ENCODE measurements around the gene ZNF563.

ZNF563 gene

DNA sequence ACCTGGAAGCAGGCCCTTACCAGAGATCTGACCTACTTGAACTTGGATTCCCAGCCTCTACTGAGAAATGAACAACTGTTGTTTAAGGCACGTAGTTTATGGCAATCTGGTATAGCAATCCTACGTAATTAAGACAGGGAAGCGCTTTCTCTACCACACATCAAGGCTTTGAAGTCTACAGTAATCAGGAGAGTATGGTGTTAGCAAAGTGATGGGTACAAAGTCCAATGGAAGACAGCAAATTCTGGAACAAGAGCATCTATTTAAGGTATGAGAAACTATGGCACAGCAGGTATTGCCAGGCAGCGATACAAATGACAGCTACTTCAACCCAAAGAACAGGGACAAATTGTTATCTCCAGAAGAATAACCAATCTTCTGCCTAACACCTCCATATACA is 3.1 kb downstream of the ZNF563 start:
- no peak for DNase-seq
- Histone ChIP-seq H3K79me2 (ENCODE audit: low read length) (no peaks in the 10 kb centered on the region), H3K9ac (ENCODE audit: low read length) (no peak overlapping the region), H3F3A (ENCODE audit: insufficient read depth, low read length) (no peaks in the 10 kb centered on the region), H3K36me3 (replicated peaks; ENCODE audit: insufficient read depth, low read length) (no peaks in the 10 kb centered on the region), H3K4me3 (ENCODE audit: low read length) (no peak overlapping the region), H3K9me3 (replicated peaks; ENCODE audit: insufficient read depth, low read length) (no peaks in the 10 kb centered on the region), H4K20me1 (ENCODE audit: insufficient read depth, low read length) (no peaks in the 10 kb centered on the region), H2AFZ (ENCODE audit: low read length) (no peak overlapping the region), H3K4me2 (ENCODE audit: low read depth, low read length) (no peak overlapping the region), H3K4me1 (ENCODE audit: low read length) (no peaks in the 10 kb centered on the region), H3K27me3 (replicated peaks; ENCODE audit: insufficient read depth, low read length) (no peaks in the 10 kb centered on the region), H3K9me2 (replicated peaks; ENCODE audit: insufficient read depth, low read length) (no peaks in the 10 kb centered on the region), H3K27ac (ENCODE audit: low read length) (no peak overlapping the region)
- TF ChIP-seq EZH2 (optimal IDR thresholded peaks at IDR 0.05; ENCODE audit: low read depth, low read length): no peak
- TF ChIP-seq, protein P1, sequence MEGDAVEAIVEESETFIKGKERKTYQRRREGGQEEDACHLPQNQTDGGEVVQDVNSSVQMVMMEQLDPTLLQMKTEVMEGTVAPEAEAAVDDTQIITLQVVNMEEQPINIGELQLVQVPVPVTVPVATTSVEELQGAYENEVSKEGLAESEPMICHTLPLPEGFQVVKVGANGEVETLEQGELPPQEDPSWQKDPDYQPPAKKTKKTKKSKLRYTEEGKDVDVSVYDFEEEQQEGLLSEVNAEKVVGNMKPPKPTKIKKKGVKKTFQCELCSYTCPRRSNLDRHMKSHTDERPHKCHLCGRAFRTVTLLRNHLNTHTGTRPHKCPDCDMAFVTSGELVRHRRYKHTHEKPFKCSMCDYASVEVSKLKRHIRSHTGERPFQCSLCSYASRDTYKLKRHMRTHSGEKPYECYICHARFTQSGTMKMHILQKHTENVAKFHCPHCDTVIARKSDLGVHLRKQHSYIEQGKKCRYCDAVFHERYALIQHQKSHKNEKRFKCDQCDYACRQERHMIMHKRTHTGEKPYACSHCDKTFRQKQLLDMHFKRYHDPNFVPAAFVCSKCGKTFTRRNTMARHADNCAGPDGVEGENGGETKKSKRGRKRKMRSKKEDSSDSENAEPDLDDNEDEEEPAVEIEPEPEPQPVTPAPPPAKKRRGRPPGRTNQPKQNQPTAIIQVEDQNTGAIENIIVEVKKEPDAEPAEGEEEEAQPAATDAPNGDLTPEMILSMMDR (IDR thresholded peaks at IDR 0.05; ENCODE audit: low read length): no peak
- no peak for TF ChIP-seq EZH2phosphoT487 (IDR thresholded peaks at IDR 0.05; ENCODE audit: low read length)

DNA sequence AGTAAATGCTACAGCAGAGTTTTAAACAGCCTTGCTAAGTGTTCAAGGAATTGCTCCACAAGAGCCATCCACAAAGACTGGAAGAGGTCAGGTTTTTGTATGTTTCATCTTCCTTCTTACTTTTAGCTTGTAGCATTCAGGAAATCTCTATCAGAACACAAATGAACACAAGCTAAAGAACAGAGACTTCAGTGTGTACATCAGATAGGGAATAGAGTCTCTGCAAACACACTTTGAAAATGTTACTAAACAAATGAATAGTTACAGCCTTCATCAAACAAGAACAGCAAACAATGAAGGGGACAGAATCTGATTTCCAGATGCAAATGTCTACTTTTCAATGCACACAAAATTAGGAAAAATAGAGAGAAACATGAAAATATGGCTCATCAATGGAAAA is 7.7 kb downstream of the ZNF563 start:
- H3K36me3 ChIP-seq (replicated peaks; ENCODE audit: insufficient read depth, low read length): no peaks in the 10 kb centered on the region
- no peaks in the 10 kb centered on the region for H3K9me3 ChIP-seq (replicated peaks; ENCODE audit: insufficient read depth, low read length)
- no peaks in the 10 kb centered on the region for H3K4me1 ChIP-seq (ENCODE audit: low read length)
- no peaks in the 10 kb centered on the region for H3K79me2 ChIP-seq (ENCODE audit: low read length)
- no peaks in the 10 kb centered on the region for H3K9me2 ChIP-seq (replicated peaks; ENCODE audit: insufficient read depth, low read length)
- DNase-seq: no peak
- H3K4me3 ChIP-seq (ENCODE audit: low read length): no peak overlapping the region
- TF ChIP-seq, protein P1 (IDR thresholded peaks at IDR 0.05; ENCODE audit: low read length): no peak
- TF ChIP-seq EZH2phosphoT487 (IDR thresholded peaks at IDR 0.05; ENCODE audit: low read length) (no peak), EZH2 (optimal IDR thresholded peaks at IDR 0.05; ENCODE audit: low read depth, low read length) (no peak)
- H4K20me1 ChIP-seq (ENCODE audit: insufficient read depth, low read length): no peaks in the 10 kb centered on the region
- no peak overlapping the region for H3K4me2 ChIP-seq (ENCODE audit: low read depth, low read length)
- no peaks in the 10 kb centered on the region for H3F3A ChIP-seq (ENCODE audit: insufficient read depth, low read length)
- no peaks in the 10 kb centered on the region for H3K27me3 ChIP-seq (replicated peaks; ENCODE audit: insufficient read depth, low read length)
- no peak overlapping the region for H3K9ac ChIP-seq (ENCODE audit: low read length)
- no peak overlapping the region for H2AFZ ChIP-seq (ENCODE audit: low read length)
- H3K27ac ChIP-seq (ENCODE audit: low read length): no peak overlapping the region

DNA sequence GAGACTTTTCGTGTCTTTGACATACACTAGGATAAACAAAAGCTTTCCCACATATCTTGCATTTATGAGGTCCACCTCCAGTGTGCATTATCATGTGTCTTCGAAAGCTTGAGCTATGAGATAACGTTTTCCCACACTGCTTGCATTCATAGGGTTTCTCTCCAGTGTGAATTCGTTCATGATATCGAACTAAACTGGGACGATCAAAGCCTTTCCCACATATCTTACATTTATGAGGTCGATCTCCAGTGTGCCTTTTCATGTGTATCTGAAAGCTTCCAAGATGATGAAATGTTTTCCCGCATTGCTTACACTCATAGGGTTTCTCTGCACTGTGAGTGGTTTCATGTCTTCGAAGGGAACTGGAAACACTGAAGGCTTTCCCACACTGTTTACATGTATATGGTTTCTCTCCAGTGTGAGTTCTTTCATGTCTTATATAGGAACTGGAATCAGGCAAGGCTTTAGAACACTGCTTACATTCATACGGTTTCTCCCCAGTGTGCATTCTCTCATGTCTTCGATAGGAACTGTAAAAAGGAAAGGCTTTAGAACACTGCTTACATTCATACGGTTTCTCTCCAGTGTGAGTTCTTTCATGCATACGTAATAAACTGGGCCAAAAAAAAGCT is 14.5 kb downstream of the ZNF563 start:
- Histone ChIP-seq H3K36me3 (replicated peaks; ENCODE audit: insufficient read depth, low read length) (no peaks in the 10 kb centered on the region), H3K9ac (ENCODE audit: low read length) (no peak overlapping the region), H3K9me3 (replicated peaks; ENCODE audit: insufficient read depth, low read length) (no peaks in the 10 kb centered on the region), H2AFZ (ENCODE audit: low read length) (no peak overlapping the region), H3K27ac (ENCODE audit: low read length) (no peak overlapping the region), H3K4me3 (ENCODE audit: low read length) (no peak overlapping the region), H3F3A (ENCODE audit: insufficient read depth, low read length) (no peaks in the 10 kb centered on the region), H4K20me1 (ENCODE audit: insufficient read depth, low read length) (no peaks in the 10 kb centered on the region), H3K4me1 (ENCODE audit: low read length) (no peaks in the 10 kb centered on the region), H3K79me2 (ENCODE audit: low read length) (no peaks in the 10 kb centered on the region), H3K4me2 (ENCODE audit: low read depth, low read length) (no peak overlapping the region), H3K27me3 (replicated peaks; ENCODE audit: insufficient read depth, low read length) (no peaks in the 10 kb centered on the region), H3K9me2 (replicated peaks; ENCODE audit: insufficient read depth, low read length) (no peaks in the 10 kb centered on the region)
- TF ChIP-seq EZH2phosphoT487 (IDR thresholded peaks at IDR 0.05; ENCODE audit: low read length) (no peak), EZH2 (optimal IDR thresholded peaks at IDR 0.05; ENCODE audit: low read depth, low read length) (no peak)
- TF ChIP-seq, protein P1 (IDR thresholded peaks at IDR 0.05; ENCODE audit: low read length): no peak
- DNase-seq: no peak
